ENCODE results near the gene URGCP.

GRCh38 chr7:43914795-43915194 lies 8.4 kb upstream of the URGCP start:
- TF ChIP-seq EP300 (IDR thresholded peaks at IDR 0.05) (no peak), POLR2A (IDR thresholded peaks at IDR 0.05) (no peak), CTCF (IDR thresholded peaks at IDR 0.05) (no peak)
